ENCODE data around the gene DDR2. TPM values are rescaled to one million over a fixed set of nuclear protein-coding genes. Genes with fewer than 3 reads are reported as not detected.

Gene DDR2
- total RNA-seq, 1 experiment from 2014 or later = 0.52 TPM

- Histone ChIP-seq H2BK12ac (ENCODE audit: insufficient read length, low read depth, low read length) (no peak overlapping the region), H2AFZ (ENCODE audit: low read length) (no peak overlapping the region), H3K56ac (ENCODE audit: insufficient read length, low read depth, low read length) (no peak overlapping the region), H2BK15ac (ENCODE audit: low read depth, low read length) (no peak overlapping the region), H2BK5ac (ENCODE audit: insufficient read length, low read length) (no peak overlapping the region), H3K9ac (ENCODE audit: extremely low read depth, insufficient read length, low read length) (no peak overlapping the region), H2BK120ac (ENCODE audit: low read depth, low read length, poor library complexity, severe bottlenecking) (no peak overlapping the region), H3K4ac (ENCODE audit: low read depth, low read length) (no peak overlapping the region), H3K23me2 (ENCODE audit: insufficient read length, low read depth, low read length, poor library complexity, severe bottlenecking) (no peaks in the 10 kb centered on the region), H3K14ac (ENCODE audit: insufficient read depth, low read length) (no peak overlapping the region), H3K4me2 (ENCODE audit: insufficient read depth, insufficient read length, low read length) (no peak overlapping the region), H4K8ac (replicated peaks; ENCODE audit: insufficient read length, low read depth, low read length) (no peak overlapping the region), H3K23ac (ENCODE audit: insufficient read length, low read depth, low read length) (no peak overlapping the region), H3K9me3 (ENCODE audit: control insufficient read depth, low read depth, low read length) (no peaks in the 10 kb centered on the region), H3K27ac (ENCODE audit: insufficient read length, low read depth, low read length) (no peak overlapping the region), H4K5ac (ENCODE audit: insufficient read length, low read depth, low read length) (no peak overlapping the region), H4K20me1 (ENCODE audit: control insufficient read depth, insufficient read depth, insufficient read length) (no peaks in the 10 kb centered on the region), H3T11ph (ENCODE audit: low read length) (no peak overlapping the region), H3K18ac (ENCODE audit: insufficient read length, low read depth, low read length) (no peak overlapping the region), H3K79me1 (ENCODE audit: insufficient read depth, low read depth, low read length, poor library complexity, severe bottlenecking) (no peaks in the 10 kb centered on the region), H2BK20ac (ENCODE audit: low read depth, low read length, poor library complexity, severe bottlenecking) (no peak overlapping the region), H3K4me1 (ENCODE audit: insufficient read depth, low read length) (no peaks in the 10 kb centered on the region), H3K79me2 (ENCODE audit: insufficient read depth, low read length) (no peaks in the 10 kb centered on the region), H3K27me3 (ENCODE audit: insufficient read depth, low read length) (no peaks in the 10 kb centered on the region), H4K91ac (ENCODE audit: insufficient read length, low read depth, low read length) (no peak overlapping the region), H2AK5ac (ENCODE audit: insufficient read length, low read length) (no peak overlapping the region)
- TF ChIP-seq CTCF (conservative IDR thresholded peaks at IDR 0.05) = no peak
- DNase-seq = no peak
- Mint-ChIP-seq H3K36me3 (ENCODE audit: insufficient read depth in 1 of 3, low read depth in 3 of 3) (no peaks in the 10 kb centered on the region), H3K4me1 (0 out of 4 replicates have a peak, but pooled peaks cover 0 to 3% of the 10 kb centered on the region in 2 experiments), H3K9me3 (no peaks in the 10 kb centered on the region), H3K4me3 (no peak overlapping the region), H3K27me3 (ENCODE audit: low read depth) (peaks cover 5% of the 10 kb centered on the region; the same call in 1 of the 2 replicates), H3K27ac (no peak overlapping the region)
These were observed 29.7 kb downstream of the DDR2 start for GRCh38 chr1:162662013-162662412.
